Coronary artery (tissue), 2 donors: ENCODE measurements around the gene OR2A5.

ENCODE experiments used
- DNase-seq: peaks from one replicate; pipeline ENCODE4 v3.0.0-alpha.2; 2017; ENCODE audit warnings: low spot score
- H3K27ac ChIP-seq, 2 donors: fragments of 200-600 bp; sonication (generic); one replicate each; pipeline ENCODE4 v1.5.1; 2016 to 2019
- H3K4me3 ChIP-seq: fragments of 200-600 bp; sonication (generic); 2 replicates; pipeline ENCODE4 v1.5.1; 2016; ENCODE audit warnings: mild to moderate bottlenecking, moderate library complexity
- CTCF ChIP-seq: fragments of 200-600 bp; sonication (generic); IDR thresholded peaks from one replicate; pipeline ENCODE4 v1.5.1; 2019; ENCODE audit warnings: antibody characterized with exemption

OR2A5 gene

DNA sequence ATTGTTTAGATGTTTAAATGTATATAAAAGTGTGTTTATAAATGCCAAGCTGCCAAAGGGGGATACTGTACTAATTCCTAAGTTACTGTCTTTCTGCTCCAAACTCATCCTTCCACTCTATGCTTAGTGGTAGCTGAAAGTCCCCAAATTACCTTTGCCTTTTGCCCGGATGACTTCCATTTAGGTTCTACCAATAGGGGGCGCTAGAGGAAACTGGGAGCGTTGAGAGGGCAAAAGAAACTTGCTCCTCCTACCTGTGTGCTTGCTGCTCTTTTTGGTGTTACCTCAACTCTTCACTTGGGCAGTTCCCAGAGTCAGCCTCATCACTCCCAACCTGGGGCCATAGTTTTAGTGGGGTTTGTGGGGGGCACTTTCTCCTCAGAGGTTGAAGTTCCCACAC is 15.0 kb downstream of the OR2A5 start:
- DNase-seq, result no peak
- no peak overlapping the region for H3K27ac ChIP-seq
- no peak overlapping the region for H3K4me3 ChIP-seq
- TF ChIP-seq CTCF, result no peak

- no peak within 1 kb of the TSS for H3K4me3 ChIP-seq
- no peak within 1 kb of the TSS for H3K27ac ChIP-seq
- DNase-seq, result no peak
- no peak for TF ChIP-seq CTCF
Measured at GRCh38 chr7:144069511-144069910, 20.8 kb downstream of the OR2A5 start, which contains the start of gene OR2A25. Gene OR2A25 (plus strand): TSS chr7:144069811. CDS start chr7:144074220, 4,409 bp downstream.

GRCh38 chr7:144069953-144070352 is 21.2 kb downstream of the OR2A5 start:
- DNase-seq, result no peak
- TF ChIP-seq CTCF, result no peak
- H3K27ac ChIP-seq, result no peak overlapping the region
- H3K4me3 ChIP-seq, result no peak overlapping the region

GRCh38 chr7:144074374-144074773 is 25.6 kb downstream of the OR2A5 start:
- Histone ChIP-seq H3K4me3 (no peak overlapping the region), H3K27ac (no peak overlapping the region)
- no peak for DNase-seq
- TF ChIP-seq CTCF, result no peak

GRCh38 chr7:144085978-144086377 is 37.2 kb downstream of the OR2A5 start, which contains the start of gene OR2A12:
Gene OR2A12 (plus strand): TSS chr7:144086278. CDS start chr7:144095108, 8,830 bp downstream.
- Histone ChIP-seq H3K27ac (no peak within 1 kb of the TSS), H3K4me3 (no peak within 1 kb of the TSS)
- no peak for TF ChIP-seq CTCF
- DNase-seq, result no peak

DNA sequence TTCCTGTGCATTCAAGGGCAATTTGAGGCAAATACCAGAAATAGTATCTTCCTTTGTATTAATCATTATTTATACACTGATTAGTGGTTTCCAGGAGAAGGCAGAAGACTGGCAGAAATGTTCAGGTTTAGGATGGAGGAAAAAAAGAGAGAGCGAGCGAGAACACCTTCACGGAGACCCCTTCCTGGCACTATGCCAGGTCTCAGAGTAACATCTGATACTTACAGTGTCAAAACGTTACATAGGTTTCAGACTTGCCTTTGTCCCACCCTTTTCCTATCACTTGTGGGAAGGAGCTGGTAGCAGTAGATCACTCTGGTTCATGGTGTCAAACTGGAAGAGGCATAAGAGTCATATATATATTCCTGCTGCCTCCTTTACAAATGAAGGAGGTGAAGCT is 38.0 kb downstream of the OR2A5 start:
- DNase-seq, result no peak
- H3K27ac ChIP-seq, result no peak overlapping the region
- no peak for TF ChIP-seq CTCF
- H3K4me3 ChIP-seq, result no peak overlapping the region

DNA sequence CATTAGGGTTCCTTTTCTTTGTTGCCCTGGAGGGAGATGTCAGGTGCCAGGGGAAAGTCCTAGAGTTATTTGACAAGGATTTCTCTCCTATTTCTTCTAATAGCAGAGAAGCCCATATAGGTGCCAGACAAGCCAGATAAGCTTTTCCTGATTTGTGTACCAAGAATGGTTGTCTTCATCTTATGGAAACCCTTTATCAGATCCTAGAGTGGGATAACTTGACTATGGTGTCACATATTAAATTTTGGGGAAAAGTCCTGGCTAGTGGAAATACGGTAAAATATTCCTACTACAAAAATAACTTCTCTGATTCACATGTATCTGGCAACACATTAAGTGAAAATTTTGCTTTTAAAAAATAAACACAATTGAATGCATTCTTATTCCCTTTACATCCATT is 38.5 kb downstream of the OR2A5 start:
- no peak for TF ChIP-seq CTCF
- H3K27ac ChIP-seq, result no peak overlapping the region
- H3K4me3 ChIP-seq, result no peak overlapping the region
- DNase-seq, result no peak
